Bone marrow (tissue), 2 donors: ENCODE results near the gene C1orf21.

ENCODE experiments used
- DNase-seq, 2 donors: peaks; one replicate each; lab custom pipeline; 2025; lab: John Stamatoyannopoulos, UW

The C1orf21 gene

GRCh38 chr1:184626076-184627006, 239.5 kb downstream of the C1orf21 start:
- DNase-seq = no peak

GRCh38 chr1:184627007-184627341, 240.1 kb downstream of the C1orf21 start:
- no peak for DNase-seq

GRCh38 chr1:184629266-184629665, 242.4 kb downstream of the C1orf21 start:
- no peak for DNase-seq

- DNase-seq = no peak
Measured at GRCh38 chr1:184630679-184631060, 243.8 kb downstream of the C1orf21 start.

- DNase-seq = no peak
Measured at GRCh38 chr1:184632415-184633175, 245.8 kb downstream of the C1orf21 start.

GRCh38 chr1:184633785-184634184, 247.0 kb downstream of the C1orf21 start:
- DNase-seq = no peak

GRCh38 chr1:184634296-184634695, 247.5 kb downstream of the C1orf21 start:
- no peak for DNase-seq

GRCh38 chr1:184635347-184635979, 248.6 kb downstream of the C1orf21 start:
- DNase-seq = no peak

GRCh38 chr1:184635980-184636431, 249.2 kb downstream of the C1orf21 start:
- DNase-seq = no peak

- no peak for DNase-seq
Measured at GRCh38 chr1:184637664-184638240, 250.9 kb downstream of the C1orf21 start.

GRCh38 chr1:184639205-184639604, 252.4 kb downstream of the C1orf21 start:
- DNase-seq = no peak

GRCh38 chr1:184640505-184640904, 253.7 kb downstream of the C1orf21 start:
- no peak for DNase-seq

- DNase-seq = no peak
Measured at GRCh38 chr1:184641894-184642293, 255.1 kb downstream of the C1orf21 start.

- no peak for DNase-seq
Measured at GRCh38 chr1:184643661-184644060, 256.8 kb downstream of the C1orf21 start.

- DNase-seq = no peak
Measured at GRCh38 chr1:184644771-184645170, 257.9 kb downstream of the C1orf21 start.

GRCh38 chr1:184646178-184646701, 259.4 kb downstream of the C1orf21 start:
- DNase-seq = no peak

- DNase-seq = no peak
Measured at GRCh38 chr1:184646824-184647223, 260.0 kb downstream of the C1orf21 start.

GRCh38 chr1:184647471-184647870, 260.6 kb downstream of the C1orf21 start:
- DNase-seq = no peak

- no peak for DNase-seq
Measured at GRCh38 chr1:184648160-184648855, 261.5 kb downstream of the C1orf21 start.

- no peak for DNase-seq
Measured at GRCh38 chr1:184648856-184649201, 262.0 kb downstream of the C1orf21 start.

- DNase-seq = peak in 1 of 2 donors; percentile 29
Measured at GRCh38 chr1:184649451-184649888, 262.6 kb downstream of the C1orf21 start.
